ENCODE measurements around the gene RIMBP2.
"Not testable (repeated sequence)": the region's sequence is repeated elsewhere in the genome, so short reads cannot be mapped to it uniquely, and the experiment has no call there.

RIMBP2 gene

DNA sequence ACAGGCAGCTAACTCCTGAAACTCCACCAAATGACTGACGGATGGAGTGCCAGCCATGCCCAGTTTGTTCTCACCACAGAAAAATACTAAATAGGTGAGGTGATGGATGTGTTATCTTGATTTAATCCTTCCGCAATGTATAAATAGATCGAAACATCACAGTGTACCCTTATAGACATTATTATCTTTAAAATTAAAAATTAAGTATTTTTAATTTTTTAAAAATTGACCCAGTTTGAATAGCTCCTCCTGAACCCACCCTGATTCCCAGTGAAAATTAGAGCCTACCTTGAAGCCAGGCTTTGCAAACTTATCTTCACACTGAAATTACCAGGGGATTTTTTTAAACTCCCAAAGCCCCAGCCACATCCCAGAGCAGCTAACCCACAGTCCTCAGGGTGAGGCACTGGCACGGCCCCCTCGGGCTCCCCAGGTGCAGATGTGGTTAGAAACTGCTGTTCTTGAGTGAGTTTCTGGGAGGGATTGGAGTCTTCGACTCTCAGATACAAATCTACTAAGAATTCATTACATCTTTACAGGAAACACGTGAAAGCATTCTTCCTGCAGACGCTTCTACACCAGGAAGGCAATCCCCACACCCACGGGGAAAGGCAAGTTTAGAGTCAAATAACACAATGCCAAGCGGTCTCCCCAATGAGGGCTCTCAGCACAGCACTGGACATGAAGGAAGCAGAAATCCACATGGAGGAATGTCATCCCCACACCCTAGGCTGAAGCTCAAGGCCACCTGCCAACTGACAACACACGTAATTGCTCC, 126.4 kb downstream of the RIMBP2 start:
- DNase-seq: no peak

GRCh38 chr12:130588696-130589539, 127.2 kb downstream of the RIMBP2 start:
- no peak for DNase-seq

DNA sequence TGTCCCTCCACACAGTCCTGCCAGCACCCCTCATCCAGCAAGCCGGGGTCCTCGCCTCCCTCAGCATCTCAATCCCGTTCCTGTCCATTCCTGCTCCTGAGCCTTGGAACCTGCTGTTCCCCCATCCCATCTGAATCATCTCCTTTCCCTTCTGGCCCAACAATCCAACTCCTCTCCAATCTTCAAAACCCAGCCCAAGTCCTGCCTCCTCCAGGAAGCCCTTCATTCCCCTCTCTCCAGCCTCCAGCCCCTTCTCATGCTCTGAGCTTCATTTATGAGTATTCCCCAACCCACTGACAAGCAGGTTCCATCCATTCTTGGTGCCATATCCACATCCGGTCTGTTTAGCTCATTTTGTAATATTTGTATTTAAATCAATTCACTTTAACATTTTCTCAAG, 128.1 kb downstream of the RIMBP2 start:
- DNase-seq: no peak

DNA sequence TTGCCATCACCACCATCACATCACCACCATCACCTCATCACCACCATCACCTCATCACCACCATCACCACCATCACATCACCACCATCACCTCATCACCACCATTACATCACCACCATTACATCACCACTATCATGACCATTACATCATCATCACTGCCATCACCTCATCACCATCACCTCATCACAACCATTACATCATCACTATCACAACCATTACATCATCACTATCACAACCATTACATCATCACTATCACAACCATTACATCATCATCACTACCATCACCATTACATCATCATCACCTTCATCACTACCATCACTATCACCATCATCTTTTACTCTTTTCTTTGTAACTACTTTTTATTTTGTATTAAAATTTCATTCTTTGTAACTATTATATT, 131.6 kb downstream of the RIMBP2 start:
- not testable (repeated sequence) for DNase-seq

DNA sequence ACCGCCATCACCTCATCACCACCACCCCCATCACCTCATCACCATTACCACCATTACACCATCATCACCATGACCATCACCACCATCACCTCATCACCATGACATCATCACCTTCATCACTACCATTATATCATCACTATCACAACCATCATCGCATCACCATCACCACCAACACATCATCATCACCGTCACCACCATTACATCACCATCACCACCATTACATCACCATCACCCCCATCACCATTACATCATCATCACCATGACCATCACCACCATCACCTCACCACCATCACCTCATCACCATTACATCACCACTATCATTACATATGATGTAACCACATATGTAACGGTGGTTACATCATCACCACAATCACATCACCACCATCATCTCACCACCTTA, 132.3 kb downstream of the RIMBP2 start:
- DNase-seq: no peak

- no peak for DNase-seq
Observed at GRCh38 chr12:130583317-130583716, 132.8 kb downstream of the RIMBP2 start.

DNA sequence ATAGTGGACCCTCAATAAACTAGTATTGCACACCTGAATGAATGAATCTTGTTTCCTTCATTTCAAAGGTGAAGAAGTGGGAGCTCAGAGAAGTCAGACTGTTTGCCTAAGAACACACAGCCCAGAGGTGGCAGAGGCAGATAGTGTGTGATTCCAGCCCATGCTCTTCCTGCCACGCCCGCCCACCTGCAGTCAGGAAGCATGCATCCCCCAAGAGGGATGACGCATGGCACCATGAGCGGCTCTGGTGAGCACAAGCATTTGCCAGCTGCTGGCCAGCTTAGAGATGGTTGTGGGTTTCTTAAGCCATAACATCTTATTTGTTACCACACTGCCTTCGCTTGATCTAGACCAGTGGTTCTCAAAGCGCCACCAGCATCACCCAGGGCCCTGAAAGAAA, 133.8 kb downstream of the RIMBP2 start:
- no peak for DNase-seq

DNA sequence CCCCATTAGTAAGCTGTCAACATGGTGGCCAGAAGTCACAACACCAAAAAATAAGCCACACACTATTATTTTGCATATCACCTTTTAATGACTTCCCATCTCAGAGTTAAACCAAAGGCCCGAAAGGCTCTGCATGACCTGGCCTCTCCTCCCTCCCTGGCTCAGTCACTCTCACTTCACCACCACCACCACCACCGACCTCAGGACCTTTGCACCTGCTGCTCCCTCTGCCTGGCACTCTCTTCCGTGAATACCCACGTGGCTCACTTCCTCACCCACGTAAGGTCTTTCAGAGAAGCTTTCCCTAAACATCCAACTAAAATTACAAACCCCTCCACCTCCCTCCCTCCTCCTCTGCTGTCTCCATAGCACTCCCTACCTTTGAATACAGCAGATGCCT, 134.3 kb downstream of the RIMBP2 start:
- DNase-seq: no peak

- DNase-seq: no peak
Observed at GRCh38 chr12:130579231-130579630, 136.9 kb downstream of the RIMBP2 start.

GRCh38 chr12:130577351-130577750, 138.7 kb downstream of the RIMBP2 start:
- no peak for DNase-seq

DNA sequence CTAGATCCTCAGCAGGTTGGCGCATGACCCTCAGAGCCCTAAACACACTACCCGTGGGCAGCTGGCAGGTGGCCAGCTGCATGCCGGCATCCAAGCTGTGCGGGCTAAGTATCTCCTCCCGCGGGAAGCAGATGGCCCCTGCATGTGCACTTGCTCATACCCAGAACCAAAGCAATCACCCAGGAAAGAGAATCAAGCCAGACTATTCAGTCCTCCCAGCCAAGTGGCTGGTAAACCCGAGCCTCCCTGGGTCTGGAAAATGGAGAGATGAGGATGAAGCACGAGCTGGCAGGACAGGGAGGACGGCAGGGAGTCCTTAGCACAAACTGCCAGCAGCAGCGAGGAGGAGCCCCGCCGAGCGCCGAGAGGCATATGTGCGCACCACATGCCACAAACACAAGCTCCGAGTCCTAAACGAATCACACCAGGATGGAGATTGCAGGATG, 139.7 kb downstream of the RIMBP2 start:
- DNase-seq: no peak

GRCh38 chr12:130574402-130574801, 141.7 kb downstream of the RIMBP2 start:
- no peak for DNase-seq

DNA sequence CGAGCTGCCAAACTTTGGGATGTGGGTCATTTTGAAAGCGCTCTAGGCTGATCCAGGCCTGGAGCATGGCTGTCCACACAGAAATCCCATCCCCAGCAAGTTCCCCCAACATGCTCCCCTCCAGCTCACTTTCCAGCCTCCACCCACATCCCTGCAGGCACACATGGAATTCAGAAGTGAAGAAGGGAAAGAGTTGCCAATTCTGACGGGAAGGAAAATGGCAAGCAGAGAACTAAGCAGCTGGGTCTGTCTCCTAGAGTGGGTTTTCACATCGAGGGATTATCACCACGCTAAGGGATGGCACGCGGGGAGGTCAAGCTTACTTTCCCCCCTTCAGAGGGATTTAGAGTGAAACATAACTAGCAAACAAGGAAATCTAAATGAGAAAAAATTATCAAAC, 142.3 kb downstream of the RIMBP2 start:
- no peak for DNase-seq

GRCh38 chr12:130573235-130573634, 142.9 kb downstream of the RIMBP2 start:
- no peak for DNase-seq

DNA sequence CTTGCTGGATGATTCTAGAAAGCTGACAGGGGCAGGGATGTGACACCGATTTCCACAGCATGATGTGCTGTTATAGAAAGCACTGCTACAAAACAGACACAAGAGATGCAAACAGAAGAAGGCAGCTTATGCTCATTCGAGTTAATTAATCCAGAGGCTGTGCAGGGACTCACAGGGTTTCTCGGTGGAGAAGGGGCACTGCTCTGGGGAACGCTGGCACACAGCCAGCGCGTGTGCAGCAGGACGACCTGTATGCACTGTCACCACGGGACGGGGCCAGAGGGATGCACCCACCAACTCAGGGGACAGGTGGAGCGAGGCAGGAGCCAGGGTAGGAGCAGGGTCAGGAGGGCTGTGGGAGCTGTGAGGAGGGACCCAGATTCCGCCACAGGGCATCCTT, 143.5 kb downstream of the RIMBP2 start:
- DNase-seq: no peak

DNA sequence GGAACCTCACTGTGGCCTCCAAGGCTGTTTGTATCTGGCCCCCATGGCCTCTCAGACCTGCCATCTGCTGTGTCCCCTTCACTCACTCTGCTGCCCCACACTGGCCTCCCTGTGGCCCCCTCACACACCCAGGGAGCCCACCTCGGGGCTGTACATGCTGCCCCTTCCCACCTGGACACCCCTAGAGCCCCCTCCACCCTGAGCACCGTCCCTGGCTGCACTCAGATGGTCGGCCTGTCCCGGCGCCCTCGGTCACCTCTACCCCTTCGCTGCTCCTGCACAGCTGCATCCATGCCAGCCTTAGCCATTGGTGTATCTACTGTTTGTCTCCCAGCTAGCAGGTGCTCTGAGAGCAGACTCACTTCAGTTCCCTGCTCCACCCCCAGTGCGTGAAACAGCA, 144.4 kb downstream of the RIMBP2 start:
- no peak for DNase-seq

DNA sequence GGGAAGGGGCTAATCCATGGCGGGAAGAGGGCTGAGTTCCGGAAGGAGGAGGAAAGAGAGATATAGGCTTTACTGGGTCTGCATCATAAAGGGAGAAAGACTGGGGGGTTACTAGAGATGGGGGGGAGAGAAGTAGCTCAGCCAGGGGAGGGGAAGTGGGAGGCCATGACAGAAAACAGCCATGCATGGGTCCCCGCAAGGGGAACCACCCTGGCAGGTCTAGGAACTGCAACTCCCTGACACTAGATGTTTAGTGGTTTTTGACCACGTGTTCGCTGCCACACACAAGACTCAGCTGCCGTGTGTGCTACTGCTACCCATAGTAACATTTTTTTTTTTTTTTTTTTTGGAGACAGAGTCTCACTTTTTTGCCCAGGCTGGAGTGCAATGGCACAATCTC, 145.0 kb downstream of the RIMBP2 start:
- no peak for DNase-seq

DNA sequence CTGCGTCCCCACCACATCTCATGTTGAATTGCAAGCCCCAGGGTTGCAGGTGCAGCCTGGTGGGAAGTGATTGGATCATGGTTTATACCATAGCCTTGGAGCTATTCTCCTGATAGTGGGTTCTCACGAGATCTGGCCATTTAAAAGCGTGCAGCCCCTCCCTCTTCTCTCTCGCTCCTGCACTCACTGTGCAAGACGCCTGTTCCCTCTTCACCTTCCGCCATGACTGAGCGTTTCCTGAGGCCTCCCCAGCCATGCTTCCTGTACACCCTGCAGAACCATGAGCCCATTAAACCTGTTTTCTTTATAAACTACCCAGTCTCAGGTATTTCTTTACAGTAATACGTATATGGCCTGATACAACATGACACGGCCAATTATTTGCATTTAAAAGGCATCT, 146.6 kb downstream of the RIMBP2 start:
- no peak for DNase-seq

- DNase-seq: no peak
Observed at GRCh38 chr12:130568501-130568900, 147.6 kb downstream of the RIMBP2 start.

DNA sequence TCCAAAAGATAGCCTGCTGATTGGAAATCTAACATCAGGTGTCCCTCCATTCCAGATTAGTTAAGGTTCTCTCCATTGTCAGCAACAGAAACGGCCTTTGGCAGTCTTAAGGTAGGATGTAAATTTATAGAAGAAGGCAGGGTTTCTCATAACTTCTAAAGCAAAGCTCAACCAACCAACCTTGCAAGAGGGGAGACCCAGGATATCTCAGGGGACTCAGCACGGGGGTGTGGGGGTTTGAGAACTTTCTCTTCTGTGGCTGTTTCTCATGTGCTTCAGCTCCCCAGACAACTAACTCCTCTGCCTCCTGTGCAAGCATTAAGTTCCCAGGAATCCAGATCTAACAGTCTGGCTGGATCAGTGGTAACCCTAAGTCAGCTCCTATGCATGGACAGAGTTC, 148.1 kb downstream of the RIMBP2 start:
- DNase-seq: no peak

GRCh38 chr12:130566446-130567155, 149.5 kb downstream of the RIMBP2 start:
- no peak for DNase-seq

GRCh38 chr12:130565189-130565588, 150.9 kb downstream of the RIMBP2 start:
- DNase-seq: no peak

GRCh38 chr12:130563323-130563722, 152.8 kb downstream of the RIMBP2 start:
- DNase-seq: no peak

- DNase-seq: no peak
Observed at GRCh38 chr12:130562716-130563115, 153.4 kb downstream of the RIMBP2 start.

Measured in GF-D8 (cell line).